Thyroid gland (tissue), 4 donors: ENCODE data around the gene COG4. TPM values are rescaled to one million over a fixed set of nuclear protein-coding genes. Genes with fewer than 3 reads are reported as not detected.

ENCODE experiments used
- DNase-seq, 2 donors: peaks; one replicate each; pipeline ENCODE4 v3.0.0-alpha.2; 2019
- H3K27ac ChIP-seq, 3 donors: fragments of 200-600 bp; sonication (generic); 1 replicate in 2 of 3; 2 replicates in 1 of 3; pipeline ENCODE4 v1.5.1; 2016 to 2019; ENCODE audit warnings: mild to moderate bottlenecking in 1 of 3, moderate library complexity in 1 of 3
- H3K27me3 ChIP-seq: fragments of 200-600 bp; sonication (generic); one replicate; pipeline ENCODE4 v1.5.1; 2019
- H3K36me3 ChIP-seq, 2 donors: fragments of 200-600 bp; sonication (generic); one replicate each; pipeline ENCODE4 v1.5.1; 2016 to 2019
- H3K4me1 ChIP-seq, 2 donors: fragments of 200-600 bp; sonication (generic); one replicate each; pipeline ENCODE4 v1.5.1; 2017 to 2019
- H3K4me3 ChIP-seq, 3 donors: fragments of 200-600 bp; sonication (generic); replicated peaks in 1 of 3; 1 replicate in 2 of 3; 2 replicates in 1 of 3; pipeline ENCODE4 v1.5.1; 2016; ENCODE audit warnings: mild to moderate bottlenecking in 1 of 3
- H3K9me3 ChIP-seq: fragments of 200-600 bp; sonication (generic); one replicate; pipeline ENCODE4 v1.5.1; 2017
- POLR2A ChIP-seq, 2 donors: fragments of 450-650 bp; IDR thresholded peaks; one replicate each; pipeline ENCODE4 v1.6.1; 2017; ENCODE audit warnings: antibody characterized with exemption in 2 of 2, mild to moderate bottlenecking in 2 of 2, moderate library complexity in 1 of 2
- WGBS, 2 donors: methylation state at CpG; one replicate each; pipeline ENCODE4 v1.1.5; 2017; 5-methylcytosine and 5-hydroxymethylcytosine counted together
- intact Hi-C: fragments of 100-400 bp; cut with DNase I; formaldehyde crosslinking; loops from one replicate; pipeline ENCODE4 v1.15.1; 2023
- total RNA-seq, 4 donors: library from RNA; depleted of rRNA; stranded (reverse); fragments of >200 nt; gene quantifications; one replicate each; pipeline ENCODE4 v1.2.3, GENCODE V29; 2016
- TF ChIP-seq, protein P1 (sequence below), 6 experiments: fragments of 200-600 bp in 3 of 6; fragments of 450-650 bp in 3 of 6; sonication (generic) in 3 of 6; IDR thresholded peaks; one replicate each; pipeline ENCODE4 v1.5.1; 2016 to 2019; ENCODE audit warnings: antibody characterized with exemption in 6 of 6, mild to moderate bottlenecking in 2 of 6, inconsistent platforms in 1 of 6, moderate library complexity in 1 of 6

Gene COG4
- total RNA-seq, 4 donors from 2014 or later = 39.6 to 88.4 (median 66.7) TPM

DNA sequence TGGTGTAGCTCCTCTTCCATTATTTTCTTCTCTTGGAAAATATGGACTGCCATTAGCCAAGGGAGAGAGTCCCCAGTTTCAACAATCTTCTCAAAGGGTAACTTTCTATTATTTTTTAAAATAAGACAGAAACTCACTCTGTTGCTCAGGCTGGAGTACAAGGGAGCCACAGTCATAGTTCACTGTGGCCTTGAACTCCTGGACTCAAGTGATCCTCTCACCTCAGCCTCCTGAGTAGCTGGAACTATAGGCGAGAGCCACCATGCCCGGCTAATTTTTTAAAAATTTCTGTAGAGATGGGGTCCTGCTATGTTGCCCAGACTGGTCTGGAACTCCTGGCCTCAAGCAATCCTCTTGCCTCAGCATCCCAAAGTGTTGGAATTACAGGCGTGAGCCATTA, 13.1 kb downstream of the COG4 start:
- Histone ChIP-seq H3K4me3 (no peak overlapping the region), H3K9me3 (no peaks in the 10 kb centered on the region), H3K27me3 (no peaks in the 10 kb centered on the region), H3K27ac (no peak overlapping the region), H3K36me3 (peaks cover 62 to 84% of the 10 kb centered on the region in 2 donors), H3K4me1 (no peaks in the 10 kb centered on the region)
- 96 to 98% methylated on average over 3 of the region's 3 CpGs for WGBS, 2 donors
- intact Hi-C loops = no loop called here
- no peak for TF ChIP-seq POLR2A (IDR thresholded peaks at IDR 0.05)
- TF ChIP-seq, protein P1, sequence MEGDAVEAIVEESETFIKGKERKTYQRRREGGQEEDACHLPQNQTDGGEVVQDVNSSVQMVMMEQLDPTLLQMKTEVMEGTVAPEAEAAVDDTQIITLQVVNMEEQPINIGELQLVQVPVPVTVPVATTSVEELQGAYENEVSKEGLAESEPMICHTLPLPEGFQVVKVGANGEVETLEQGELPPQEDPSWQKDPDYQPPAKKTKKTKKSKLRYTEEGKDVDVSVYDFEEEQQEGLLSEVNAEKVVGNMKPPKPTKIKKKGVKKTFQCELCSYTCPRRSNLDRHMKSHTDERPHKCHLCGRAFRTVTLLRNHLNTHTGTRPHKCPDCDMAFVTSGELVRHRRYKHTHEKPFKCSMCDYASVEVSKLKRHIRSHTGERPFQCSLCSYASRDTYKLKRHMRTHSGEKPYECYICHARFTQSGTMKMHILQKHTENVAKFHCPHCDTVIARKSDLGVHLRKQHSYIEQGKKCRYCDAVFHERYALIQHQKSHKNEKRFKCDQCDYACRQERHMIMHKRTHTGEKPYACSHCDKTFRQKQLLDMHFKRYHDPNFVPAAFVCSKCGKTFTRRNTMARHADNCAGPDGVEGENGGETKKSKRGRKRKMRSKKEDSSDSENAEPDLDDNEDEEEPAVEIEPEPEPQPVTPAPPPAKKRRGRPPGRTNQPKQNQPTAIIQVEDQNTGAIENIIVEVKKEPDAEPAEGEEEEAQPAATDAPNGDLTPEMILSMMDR (IDR thresholded peaks at IDR 0.05) = no peak
- no peak for DNase-seq

DNA sequence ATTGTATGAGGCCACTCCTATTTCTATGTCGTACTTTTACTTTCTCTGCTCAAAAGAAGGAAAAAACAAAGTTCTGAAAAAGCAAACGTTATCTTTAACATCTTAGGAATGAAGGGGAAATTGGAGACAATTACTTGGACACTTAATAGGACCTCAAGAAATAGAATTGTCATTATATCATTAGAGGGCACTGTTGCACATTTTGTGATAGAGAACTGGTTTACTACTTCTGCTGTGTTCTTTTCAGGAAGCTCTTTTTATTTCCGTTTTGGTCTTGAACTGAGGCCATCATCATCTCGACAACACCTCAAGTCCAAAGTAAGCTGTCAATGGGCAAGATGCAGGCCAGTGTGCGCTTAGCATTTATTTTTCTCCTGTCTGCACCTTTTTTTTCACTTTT, 14.6 kb downstream of the COG4 start:
- intact Hi-C loops = no loop called here
- Histone ChIP-seq H3K9me3 (no peaks in the 10 kb centered on the region), H3K27ac (no peak overlapping the region), H3K36me3 (peaks cover 47 to 70% of the 10 kb centered on the region in 2 donors), H3K27me3 (no peaks in the 10 kb centered on the region), H3K4me3 (no peak overlapping the region), H3K4me1 (no peaks in the 10 kb centered on the region)
- TF ChIP-seq, protein P1 (IDR thresholded peaks at IDR 0.05) = peak in 1 of 6 experiments; percentile 13
- TF ChIP-seq POLR2A (IDR thresholded peaks at IDR 0.05) = no peak
- DNase-seq = no peak
- 66 to 79% methylated on average over 5 of the region's 5 CpGs for WGBS, 2 donors

DNA sequence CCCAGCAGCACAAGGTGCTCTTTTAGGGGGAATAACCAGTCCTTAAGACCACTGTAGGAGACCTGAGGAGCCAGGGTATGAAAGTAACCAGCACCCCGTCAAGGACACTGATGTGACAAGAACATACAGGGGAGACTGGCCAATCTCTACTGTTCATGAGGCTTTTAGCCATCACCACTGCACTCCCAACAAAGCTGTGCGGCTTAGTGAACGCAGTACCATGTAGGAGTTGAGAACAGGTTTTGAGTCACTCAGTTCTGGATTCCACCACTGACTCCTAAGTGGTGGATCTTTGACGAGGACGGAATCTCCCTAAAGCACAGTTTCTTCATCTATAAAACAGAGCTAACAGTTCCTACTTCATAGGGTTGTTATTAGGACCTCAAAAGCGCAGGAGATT, 26.8 kb downstream of the COG4 start:
- no peak for DNase-seq
- intact Hi-C loops = no loop called here
- H3K9me3 ChIP-seq = no peaks in the 10 kb centered on the region
- no peak overlapping the region for H3K4me3 ChIP-seq
- TF ChIP-seq POLR2A (IDR thresholded peaks at IDR 0.05) = no peak
- TF ChIP-seq, protein P1 (IDR thresholded peaks at IDR 0.05) = no peak
- H3K4me1 ChIP-seq = no peaks in the 10 kb centered on the region
- H3K27me3 ChIP-seq = no peaks in the 10 kb centered on the region
- WGBS, 2 donors = 96 to 100% methylated on average over 4 to 6 of the region's 6 CpGs
- H3K27ac ChIP-seq = no peak overlapping the region
- H3K36me3 ChIP-seq = peaks cover 35 to 37% of the 10 kb centered on the region in 2 donors

DNA sequence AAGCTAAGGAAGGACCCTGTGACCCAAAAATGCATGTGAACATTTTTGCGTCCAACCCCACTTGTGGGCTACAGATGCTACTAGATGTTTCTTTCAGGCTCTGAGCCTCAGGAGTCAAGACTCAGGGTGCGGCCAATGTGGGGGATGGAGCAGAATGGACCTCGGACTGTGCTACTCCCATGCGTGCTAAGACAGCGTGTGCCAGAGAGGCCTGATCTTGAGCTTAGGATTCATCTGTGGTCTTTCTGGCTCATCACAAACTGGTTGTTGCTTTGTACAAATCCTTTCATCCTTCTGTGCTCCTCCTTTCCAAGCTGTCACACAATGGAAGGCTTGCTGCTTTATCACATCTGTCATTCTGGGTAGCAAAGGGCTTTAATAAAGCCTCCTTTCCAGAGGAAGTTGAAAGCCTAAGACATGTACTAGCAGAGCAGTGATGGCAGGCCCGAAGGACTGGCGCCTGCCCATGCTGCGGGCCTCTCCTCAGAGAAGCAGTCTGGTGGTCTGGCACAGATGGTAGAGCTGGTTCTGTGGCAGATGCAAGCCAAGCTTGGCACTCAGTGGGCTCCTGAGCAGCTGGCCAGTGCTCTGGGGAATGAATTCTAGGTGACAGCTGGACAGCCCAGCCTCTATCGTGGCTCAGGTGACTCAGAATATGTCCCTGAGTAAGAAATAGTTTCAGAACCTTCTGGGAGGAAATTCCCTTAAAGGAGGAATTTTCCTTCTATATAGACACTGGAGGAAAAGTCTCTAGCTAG, 27.8 kb downstream of the COG4 start:
- peaks cover 35 to 37% of the 10 kb centered on the region in 2 donors for H3K36me3 ChIP-seq
- intact Hi-C loops = no loop called here
- TF ChIP-seq, protein P1 (IDR thresholded peaks at IDR 0.05) = no peak
- TF ChIP-seq POLR2A (IDR thresholded peaks at IDR 0.05) = no peak

DNA sequence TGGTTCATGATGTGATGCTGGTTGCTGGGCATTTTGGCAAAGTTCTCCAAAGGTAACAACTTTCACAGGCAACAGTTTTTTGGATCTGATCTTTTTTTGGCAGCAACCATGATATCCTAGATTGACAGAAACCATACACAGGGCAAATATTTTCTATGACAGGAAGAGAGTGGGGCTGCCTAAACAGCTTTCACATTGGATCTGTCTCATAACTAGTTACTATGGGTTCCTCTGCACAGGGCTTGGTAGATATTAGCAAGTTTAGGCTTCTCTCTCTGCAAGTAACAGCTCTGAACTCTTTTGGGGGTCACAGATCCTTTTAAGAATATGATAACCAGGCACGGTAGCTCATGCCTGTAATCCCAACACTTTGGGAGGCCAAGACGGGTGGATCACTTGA, 28.6 kb downstream of the COG4 start:
- Histone ChIP-seq H3K27ac (no peak overlapping the region), H3K4me1 (no peaks in the 10 kb centered on the region), H3K36me3 (peaks cover 39 to 41% of the 10 kb centered on the region in 2 donors), H3K9me3 (no peaks in the 10 kb centered on the region), H3K4me3 (no peak overlapping the region), H3K27me3 (no peaks in the 10 kb centered on the region)
- 90 to 97% methylated on average over 2 of the region's 2 CpGs for WGBS, 2 donors
- DNase-seq = no peak
- intact Hi-C loops = no loop called here
- TF ChIP-seq, protein P1 (IDR thresholded peaks at IDR 0.05) = no peak
- TF ChIP-seq POLR2A (IDR thresholded peaks at IDR 0.05) = no peak

More for the DNA sequence above, 27.8 kb downstream of the COG4 start:
- Histone ChIP-seq H3K4me1 (no peaks in the 10 kb centered on the region), H3K27me3 (no peaks in the 10 kb centered on the region), H3K27ac (no peak overlapping the region), H3K4me3 (no peak overlapping the region), H3K9me3 (no peaks in the 10 kb centered on the region)
- no peak for DNase-seq
- WGBS, 2 donors = 91 to 96% methylated on average over 9 of the region's 9 CpGs
